HG03175 (cell line): Measurements from ENCODE around the gene OR52N5.

Experiments
- ATAC-seq: cut with Tn5 transposase; IDR thresholded peaks from one replicate; pipeline ENCODE4 v1.9.1; 2021; ENCODE audit warnings: mild to moderate bottlenecking, moderate library complexity; ENCODE audit not compliant: unreplicated experiment

Gene OR52N5

DNA sequence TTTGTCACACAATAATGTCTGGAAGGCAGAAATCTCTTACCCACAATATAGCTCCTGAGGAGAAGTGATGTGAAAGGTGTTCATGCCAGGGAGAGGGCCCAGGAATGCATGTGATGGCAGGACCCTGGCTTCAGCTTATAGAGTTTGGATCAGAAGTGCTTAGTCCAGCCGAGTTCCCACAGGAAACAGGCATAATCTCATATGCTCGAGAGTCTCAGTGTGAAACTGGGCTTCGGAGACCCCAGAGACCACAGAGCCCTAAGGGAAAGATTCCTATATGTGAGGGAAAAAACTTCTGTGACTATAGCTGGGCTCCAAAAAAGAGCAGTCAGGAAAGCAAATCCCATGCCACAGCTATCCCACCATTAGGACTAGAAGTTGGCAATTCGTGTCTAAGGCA lies at the start of gene OR52N5:
Gene OR52N5 (minus strand): TSS at position 101 of the 400 bp plus-strand sequence. CDS start 4,721 bp downstream, outside the sequence.
- no peak for ATAC-seq

DNA sequence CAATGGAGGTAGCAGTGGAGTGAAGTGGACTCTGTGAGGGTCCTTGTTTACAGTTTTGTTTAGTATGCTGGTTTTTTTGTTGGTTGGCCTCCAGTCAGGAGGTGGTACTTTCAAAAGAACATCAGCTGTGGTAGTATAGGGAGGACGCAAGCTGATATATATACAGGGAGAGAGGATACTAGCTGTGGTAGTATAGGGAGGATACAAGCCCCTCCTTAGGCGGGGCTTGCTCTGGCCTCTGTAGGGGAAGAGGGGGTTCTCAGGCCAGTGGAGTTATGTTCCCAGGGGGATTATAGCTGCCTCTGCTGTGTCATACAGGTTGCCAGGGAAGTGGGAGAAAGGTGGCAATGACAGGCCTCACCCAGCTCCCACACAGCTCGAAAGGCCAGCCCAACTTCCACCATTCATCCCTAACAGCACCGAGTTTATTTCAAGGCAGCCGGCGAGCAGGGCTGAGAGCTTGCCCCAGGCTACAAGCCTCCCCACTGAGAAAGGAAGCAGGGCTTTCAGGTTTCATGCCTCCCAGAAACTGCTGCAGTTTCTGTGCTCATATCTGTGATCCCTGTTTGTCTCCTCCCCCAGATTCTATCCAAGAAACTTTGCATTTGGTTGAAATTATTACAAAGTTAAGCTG lies 48.2 kb upstream of the OR52N5 start:
- ATAC-seq, result no peak

DNA sequence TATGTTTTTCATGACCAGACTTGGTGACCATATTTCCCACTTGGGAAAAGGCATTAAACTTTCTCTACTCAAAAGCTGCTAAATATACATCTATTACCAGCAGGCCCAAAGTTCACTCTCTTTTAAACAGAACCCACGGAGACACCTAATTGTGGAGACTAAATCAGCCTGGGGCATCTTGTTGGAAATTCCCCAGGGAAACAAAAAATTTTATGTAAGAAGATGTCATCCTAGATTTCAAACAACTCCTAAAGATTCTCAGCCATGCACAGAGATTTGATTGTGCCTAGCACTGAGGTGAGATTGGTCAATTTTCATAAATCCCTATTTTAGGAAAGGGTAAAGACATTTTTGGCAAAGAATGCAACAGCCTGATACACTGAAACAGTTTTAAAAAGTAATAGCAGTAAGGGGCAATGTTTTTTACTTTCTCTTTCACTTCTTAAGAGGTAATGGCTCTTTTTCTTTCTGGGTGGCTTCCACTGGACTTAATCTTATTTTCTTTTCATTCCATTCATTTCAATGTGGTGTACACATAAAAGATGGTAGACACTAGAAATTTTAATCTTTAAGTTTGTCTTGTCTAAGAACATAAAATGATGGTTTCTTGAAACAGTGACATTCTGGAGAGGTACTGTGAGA lies 35.2 kb upstream of the OR52N5 start:
- peak; percentile 54 for ATAC-seq

DNA sequence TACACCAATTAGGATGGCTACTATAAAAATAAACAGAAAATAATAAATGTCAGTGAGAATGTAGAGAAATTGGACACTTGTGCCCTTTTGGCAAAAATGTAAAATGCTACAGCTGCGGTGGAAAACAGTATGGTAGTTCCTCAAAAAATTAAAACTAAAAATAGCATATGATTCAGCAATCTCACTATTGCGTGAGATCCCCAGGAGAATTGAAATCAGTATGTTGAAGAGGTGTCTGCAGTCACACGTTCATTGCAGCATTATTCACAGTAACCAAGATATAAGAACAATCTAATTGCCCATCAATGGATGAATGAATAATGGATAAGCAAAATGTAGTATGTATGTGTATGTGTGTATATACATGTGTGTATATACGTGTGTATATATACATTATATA lies 32.4 kb upstream of the OR52N5 start:
- ATAC-seq, result peak; percentile 59

DNA sequence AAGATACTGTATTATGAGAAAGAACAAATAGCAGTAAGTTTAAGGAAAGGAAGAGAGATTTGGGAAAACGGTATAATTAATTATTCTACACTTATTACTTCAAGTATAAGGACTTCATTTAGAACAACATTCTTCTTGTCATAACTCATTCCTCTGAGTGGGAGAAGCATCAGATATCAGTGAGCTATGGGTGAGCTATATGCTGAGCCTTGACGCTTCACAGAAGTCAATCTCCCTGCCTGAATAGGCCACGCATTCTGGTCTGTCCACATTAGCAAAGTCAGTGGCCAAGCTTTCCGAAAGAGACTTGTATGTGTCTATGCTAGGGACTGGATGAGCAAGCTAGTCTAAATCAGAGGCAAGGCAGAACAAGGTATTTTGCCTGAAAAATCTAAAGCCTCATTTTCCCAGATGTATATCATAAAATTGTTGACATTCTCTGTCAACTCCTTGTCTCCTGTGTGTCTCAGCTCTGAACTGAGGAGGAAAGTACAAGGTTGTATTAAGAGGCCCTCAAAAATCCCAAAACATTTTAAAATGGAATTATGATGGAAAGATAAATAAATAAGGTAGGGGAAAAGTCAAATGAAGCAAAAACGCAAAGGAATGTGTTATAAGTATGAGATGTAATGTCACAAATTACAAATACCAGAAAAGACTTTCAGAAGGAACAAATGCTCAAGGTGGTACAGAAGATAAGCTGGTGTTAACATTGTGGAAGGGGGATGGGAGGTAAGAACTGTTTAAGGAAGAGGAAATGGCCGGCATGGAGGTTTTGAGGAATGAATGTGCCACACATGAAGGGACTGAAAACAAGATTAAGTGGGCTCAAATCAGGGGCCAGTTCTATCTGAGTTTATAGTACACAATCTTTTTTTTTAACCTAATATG lies 27.0 kb upstream of the OR52N5 start:
- ATAC-seq, result no peak

DNA sequence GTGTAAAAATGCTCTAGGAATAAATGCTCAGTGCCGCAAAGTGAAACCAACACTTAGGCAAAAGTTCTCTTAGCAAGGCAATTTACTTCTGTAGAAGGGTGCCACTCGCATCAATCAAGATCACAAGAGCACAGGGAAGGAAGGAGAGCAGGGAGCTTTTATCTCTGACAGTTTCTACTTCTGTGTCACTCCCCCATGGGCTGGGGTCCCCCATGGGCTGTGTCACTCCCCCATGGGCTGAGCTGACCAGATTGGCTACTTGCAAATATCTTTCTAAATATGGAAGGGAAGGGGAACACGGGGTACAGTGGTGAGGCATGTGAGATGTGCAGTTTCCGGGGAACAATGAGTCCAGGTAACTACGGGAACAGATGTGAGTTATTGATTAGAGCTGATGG lies 26.0 kb upstream of the OR52N5 start:
- peak; percentile 29 for ATAC-seq

DNA sequence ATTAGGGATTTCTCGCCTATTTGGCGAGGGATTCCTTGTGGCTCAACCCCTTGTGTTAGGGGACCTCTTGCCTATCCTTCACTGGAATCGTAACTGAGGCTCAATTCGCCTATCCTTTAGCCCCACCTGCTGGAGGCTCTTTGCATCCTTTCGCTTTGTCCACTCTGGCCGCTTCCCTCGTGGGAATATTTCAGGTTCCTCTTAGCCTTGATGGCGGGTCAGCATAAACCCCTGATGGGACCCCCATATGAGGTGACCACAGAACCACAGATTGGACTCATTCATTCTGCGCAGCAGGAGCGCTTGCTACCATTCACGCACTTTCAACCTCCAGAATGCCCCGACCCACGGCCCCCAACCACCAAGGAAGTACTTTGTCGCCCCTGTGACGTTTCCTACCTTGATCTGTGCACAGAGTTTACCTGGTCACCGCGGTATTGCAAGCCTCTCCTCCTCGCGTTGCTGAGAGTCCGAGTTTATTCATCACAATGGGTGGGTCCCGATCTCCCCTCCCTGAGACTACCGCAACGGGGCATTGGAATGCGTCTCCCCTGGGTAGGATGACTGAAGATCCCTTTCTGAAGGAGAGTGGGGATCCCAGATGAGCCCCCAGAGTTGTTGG lies 25.5 kb upstream of the OR52N5 start, which contains the start of gene OR52N2:
Gene OR52N2 (plus strand): TSS at position 425 of the 622 bp plus-strand sequence. CDS start 11,412 bp downstream, outside the sequence.
- ATAC-seq, result peak; percentile 89

DNA sequence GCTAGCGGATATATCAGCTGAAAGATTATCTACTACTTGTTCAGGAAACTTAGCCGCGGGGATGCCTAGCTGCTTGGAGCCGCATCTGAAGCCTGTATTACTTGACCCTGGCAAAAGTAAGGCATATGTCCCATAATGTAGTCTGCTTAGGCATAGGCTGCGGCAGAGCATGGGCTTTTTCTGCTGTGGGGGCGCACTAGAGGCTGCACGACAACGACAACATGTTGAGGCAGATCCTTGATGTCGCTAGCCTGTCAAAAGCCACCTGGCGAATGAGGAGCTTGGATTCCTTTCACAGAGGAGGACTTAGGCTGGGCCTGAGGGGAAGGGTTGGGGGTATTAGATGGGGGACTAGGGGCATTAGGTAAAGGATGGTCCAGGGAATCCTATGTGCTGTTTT lies 24.4 kb upstream of the OR52N5 start:
- ATAC-seq, result no peak

DNA sequence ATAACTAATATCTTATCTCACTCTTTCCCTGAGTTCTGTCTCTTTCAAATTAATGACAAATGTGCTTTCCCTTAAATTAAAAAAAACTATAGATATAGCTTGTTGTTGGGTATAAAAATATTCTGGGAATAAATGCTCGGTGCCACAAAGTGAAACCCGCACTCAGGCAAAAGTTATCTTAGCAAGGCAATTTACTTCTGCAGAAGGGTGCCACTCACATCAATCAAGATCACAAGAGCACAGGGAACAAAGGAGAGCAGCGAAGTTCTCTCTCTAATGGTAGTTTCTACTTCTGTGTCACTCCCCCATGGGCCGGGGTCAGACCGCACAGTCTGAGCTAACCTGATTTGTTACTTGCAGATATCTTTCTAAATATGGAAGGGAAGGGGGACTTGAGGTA lies 20.8 kb upstream of the OR52N5 start:
- no peak for ATAC-seq

DNA sequence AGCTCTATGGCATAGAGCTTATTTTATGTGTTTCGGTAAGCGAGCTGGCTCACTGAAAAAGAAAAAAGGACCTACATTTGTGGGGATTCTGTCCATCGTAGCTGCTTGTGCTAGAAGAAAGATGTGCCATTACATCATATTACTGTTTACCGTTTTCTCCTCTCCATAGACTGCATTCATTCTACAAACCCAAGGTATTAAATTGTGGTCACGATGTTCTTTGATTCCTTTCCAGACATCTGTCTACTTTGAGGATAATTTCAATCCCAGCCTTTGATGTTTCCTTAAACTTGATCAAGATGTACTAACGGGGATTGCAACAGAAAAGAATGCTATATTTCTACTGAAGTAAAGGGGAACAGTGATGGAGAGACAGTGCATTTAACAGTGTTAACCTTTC lies 13.4 kb upstream of the OR52N5 start:
- no peak for ATAC-seq

DNA sequence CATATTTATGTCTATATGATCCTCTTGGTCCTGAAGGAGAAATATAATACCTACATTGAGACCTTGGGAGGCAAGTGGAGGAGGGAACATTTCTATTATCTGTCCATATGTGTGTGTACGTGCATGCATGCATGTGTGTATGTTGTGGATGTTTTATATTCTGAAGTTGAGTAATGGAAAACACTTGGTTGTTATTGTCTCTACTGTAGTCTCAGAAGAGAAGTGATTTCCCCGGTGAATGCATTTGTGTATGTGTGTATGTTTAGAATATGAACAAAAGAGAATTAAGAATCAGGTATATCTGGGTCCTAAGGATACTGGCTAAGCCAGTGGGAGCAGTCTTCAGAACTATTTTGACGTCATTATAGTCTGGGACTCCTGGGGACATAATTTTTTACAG lies 8.0 kb upstream of the OR52N5 start, which contains the start of gene OR52N1:
Gene OR52N1 (minus strand): TSS at position 101 of the 400 bp plus-strand sequence. CDS start 2,449 bp downstream, outside the sequence.
- no peak for ATAC-seq

DNA sequence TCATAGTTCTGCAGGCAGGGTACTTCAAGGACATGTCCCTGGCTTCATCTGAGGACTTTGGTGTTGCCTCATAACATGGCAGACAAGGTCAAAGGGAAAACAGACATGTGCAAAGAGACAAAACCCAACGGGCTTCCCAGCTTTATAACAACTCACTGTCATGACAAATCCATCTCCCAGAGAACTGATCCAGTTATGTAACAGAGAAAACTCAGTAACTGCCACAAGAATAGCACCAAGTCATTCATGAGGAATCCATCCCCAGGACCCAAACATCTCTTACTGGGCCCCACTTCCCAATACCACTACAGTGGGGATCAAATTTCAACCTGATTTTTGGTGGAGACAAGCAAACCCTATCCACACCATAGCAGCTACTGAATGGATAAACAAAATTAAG lies 16.1 kb downstream of the OR52N5 start:
- ATAC-seq, result no peak

DNA sequence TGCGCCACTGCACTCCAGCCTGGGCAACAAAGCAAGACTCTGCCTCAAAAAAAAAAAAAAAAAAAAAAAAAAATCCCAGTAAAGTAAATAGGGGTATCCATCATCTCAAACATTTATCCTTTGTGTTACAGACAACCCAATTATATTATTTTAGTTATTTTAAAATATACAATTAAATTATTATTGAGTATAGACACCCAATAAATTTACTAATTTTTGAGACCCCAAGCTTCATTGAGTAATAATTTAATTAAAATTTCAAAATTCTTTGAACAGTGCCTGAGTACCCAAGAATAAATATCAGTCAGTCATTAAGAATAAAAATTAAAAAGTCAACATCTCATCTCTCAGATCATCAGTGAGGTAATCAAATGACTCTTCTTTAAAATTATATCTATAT lies 29.2 kb downstream of the OR52N5 start, which contains the start of gene OR52N4:
Gene OR52N4 (plus strand): TSS at position 301 of the 400 bp plus-strand sequence. CDS start 498 bp downstream, outside the sequence.
- no peak for ATAC-seq

DNA sequence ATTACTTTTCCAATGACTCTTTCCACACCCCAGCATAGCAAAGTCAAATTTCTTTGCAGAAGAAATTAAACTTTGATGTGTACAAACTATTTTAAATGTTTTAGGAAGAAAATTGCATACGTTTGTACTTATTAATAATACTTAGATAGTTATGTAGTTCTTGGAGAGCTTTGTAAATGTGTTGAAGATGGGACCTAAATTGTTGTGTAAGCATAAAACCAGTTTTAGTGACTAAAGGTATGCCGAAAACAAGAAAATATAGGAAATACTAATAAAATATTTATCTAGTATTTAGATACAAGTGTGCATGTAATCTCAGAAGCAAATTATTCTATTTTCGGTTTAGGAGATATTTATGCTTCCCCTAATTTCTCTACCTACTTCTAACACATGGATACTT lies 33.3 kb downstream of the OR52N5 start:
- no peak for ATAC-seq

DNA sequence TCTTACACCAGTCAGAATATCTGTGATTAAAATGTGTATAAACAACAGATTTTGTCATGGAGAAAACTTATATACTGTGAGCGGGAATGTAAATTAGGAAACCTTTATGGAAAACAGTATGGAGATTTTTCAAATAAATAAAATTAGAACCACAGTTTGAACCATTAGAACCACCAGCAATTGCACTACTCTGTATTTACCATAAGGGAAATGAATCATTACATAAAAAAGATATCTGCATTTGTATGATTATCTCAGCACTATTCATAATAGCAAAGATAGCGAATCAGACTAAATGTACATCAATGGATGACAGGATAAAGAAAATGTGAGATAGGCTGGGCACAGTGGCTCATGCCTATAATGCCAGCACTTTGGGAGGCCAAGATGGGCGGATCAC lies 36.5 kb downstream of the OR52N5 start:
- no peak for ATAC-seq

DNA sequence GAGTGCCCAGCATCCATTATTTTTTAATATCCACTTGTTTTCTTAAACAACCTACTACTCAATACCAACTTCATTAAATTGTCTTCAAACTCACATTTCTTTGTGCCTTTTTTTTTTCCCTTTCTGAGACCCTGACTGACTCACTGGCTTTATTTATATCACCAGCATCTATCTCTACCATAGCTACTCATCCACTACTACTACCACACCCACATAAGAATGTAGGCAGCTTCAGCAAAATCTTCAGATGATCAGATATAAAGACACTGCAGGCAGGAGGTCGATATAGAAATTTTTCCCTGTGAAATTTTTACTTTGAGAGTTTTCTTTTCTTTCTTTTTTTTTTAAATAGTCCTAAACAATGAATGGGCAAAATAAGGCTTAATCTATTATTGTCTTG lies 44.7 kb downstream of the OR52N5 start:
- no peak for ATAC-seq

DNA sequence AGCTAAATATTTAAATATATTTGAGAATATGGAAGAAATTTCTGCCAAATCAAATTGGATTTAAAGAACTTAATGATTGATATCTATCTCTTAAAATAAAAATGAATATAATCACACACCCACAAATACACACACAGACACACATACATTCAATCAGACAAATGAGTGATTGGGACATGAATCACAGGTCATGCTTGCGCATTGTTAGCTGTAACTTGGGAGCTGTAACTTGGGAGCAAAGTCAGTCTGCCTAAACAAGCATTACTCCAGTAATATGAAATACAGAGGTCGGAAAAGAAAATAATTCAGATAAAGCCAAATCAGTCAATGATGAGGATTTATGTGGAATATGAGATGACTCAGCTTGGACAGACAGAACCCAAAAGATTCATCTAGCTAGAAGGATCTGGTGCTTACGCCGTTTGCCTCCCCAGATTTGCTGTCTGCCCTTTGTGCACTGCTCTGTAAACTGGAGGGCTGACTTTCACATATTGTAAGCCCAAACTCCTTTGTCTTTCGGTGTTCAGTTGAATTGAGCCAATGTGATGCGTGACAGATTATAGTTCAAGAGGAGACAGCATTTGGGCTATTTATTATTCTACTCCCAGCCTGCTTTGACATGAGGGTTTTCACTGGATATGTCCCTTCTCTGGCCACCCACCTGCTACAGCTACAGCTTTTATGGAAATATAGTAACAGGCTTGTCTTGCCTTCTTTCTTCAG lies 45.3 kb downstream of the OR52N5 start:
- no peak for ATAC-seq

DNA sequence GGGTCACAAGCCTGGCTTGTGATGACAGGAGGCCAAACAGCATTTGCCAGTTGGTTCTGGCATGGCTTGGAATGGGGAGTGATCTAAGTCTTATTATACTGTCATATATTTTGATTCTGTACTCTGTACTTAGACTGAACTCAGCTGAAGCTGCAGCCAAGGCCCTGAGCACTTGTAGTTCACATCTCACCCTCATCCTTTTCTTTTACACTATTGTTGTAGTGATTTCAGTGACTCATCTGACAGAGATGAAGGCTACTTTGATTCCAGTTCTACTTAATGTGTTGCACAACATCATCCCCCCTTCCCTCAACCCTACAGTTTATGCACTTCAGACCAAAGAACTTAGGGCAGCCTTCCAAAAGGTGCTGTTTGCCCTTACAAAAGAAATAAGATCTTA lies 46.1 kb downstream of the OR52N5 start:
- no peak for ATAC-seq

DNA sequence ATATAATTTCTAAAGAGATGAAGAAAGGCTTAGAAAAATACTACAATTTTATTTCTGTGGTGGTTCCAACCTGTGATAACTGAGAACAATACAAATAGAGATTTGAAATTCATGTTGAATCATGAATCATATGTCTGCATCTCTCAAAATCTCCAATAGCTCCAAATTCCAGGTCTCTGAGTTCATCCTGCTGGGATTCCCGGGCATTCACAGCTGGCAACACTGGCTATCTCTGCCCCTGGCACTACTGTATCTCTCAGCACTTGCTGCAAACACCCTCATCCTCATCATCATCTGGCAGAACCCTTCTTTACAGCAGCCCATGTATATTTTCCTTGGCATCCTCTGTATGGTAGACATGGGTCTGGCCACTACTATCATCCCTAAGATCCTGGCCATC lies 46.8 kb downstream of the OR52N5 start, which contains the start of gene OR56B1:
Gene OR56B1 (plus strand): TSS at position 53 of the 400 bp plus-strand sequence. CDS start 69 bp downstream, at position 122.
- ATAC-seq, result no peak

DNA sequence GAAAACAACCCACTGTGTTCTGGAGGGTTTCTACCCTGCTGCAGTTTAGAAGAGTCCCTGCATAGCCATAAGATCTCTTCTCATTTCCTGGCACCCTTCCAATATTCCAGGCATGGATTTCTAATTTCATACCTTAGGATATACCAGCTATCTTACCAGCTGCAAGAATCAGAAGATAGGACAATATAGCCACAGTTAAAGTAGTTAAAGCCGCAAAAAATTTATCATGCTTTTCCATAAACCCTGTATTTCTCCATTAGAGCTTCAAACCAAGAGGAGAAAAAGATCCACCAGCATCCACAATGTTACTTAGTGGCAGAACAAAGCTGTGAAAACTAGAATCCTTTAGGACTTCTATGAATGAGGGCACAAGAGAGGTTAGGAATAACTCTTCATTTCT lies 55.5 kb downstream of the OR52N5 start:
- ATAC-seq, result no peak
